HepG2 (cell line): Measurements from ENCODE around the gene COX14. TPM values are rescaled to one million over a fixed set of nuclear protein-coding genes. Genes with fewer than 3 reads are reported as not detected.

Experiments used
- ATAC-seq: fragments of 200-7000 bp; cut with Tn5 transposase; 3 replicates; pipeline ENCODE4 v1.9.1; 2020; ENCODE audit warnings: mild to moderate bottlenecking, moderate library complexity
- BruUV-seq: library from RNA; stranded (reverse); fragments of 400-500 nt; replicated peaks from 2 replicates; lab custom pipeline; 2021; lab: Mats Ljungman, UMichigan
- CTCF ChIA-PET: fragments of 300-600 bp; formaldehyde crosslinking; extraction: SDS; loops from one replicate; lab custom pipeline; 2021; ENCODE audit warnings: low total read pairs, inconsistent platforms, low intra/inter-chr PET ratio; lab: Yijun Ruan, JAX
- POLR2A ChIA-PET: fragments of 350-600 bp; sonication (Branson Sonifier 250); formaldehyde crosslinking; loops from one replicate; lab custom pipeline; 2020; ENCODE audit warnings: antibody characterized with exemption, inconsistent platforms; lab: Yijun Ruan, JAX
- DNase-seq: peaks from one replicate; pipeline ENCODE4 v3.0.0-alpha.2; 2015; ENCODE audit warnings: low spot score
- FAIRE-seq: peaks from 3 replicates; lab custom pipeline; 2011; peaks lifted over from hg19 to GRCh38; lab: Jason Lieb, UNC
- H2AFZ ChIP-seq: one replicate; pipeline ENCODE4 v1.6.1; 2011; ENCODE audit warnings: low read length, inconsistent platforms
- H3K27ac ChIP-seq: fragments of 300-600 bp; 3 replicates; pipeline ENCODE4 v1.8.0; 2011; ENCODE audit warnings: mixed run types, mild to moderate bottlenecking, mixed read lengths, low read length, inconsistent platforms; ENCODE audit not compliant: insufficient read depth; ENCODE audit errors: extremely low read length
- H3K27me3 ChIP-seq, 2 experiments: fragments of 200-600 bp in 1 of 2; 2 replicates in 1 of 2; 3 replicates in 1 of 2; pipeline versions ENCODE4 v1.6.0 to v1.8.0; 2011; ENCODE audit warnings: low read length in 2 of 2, mild to moderate bottlenecking in 2 of 2, moderate library complexity in 2 of 2, inconsistent platforms in 1 of 2; ENCODE audit not compliant: insufficient read depth in 2 of 2, control insufficient read depth in 1 of 2
- H3K36me3 ChIP-seq, 2 experiments: fragments of 200-600 bp in 1 of 2; replicated peaks in 1 of 2; 2 replicates in 1 of 2; 3 replicates in 1 of 2; pipeline versions ENCODE4 v1.5.1 to v1.8.0; 2011; ENCODE audit warnings: low read length in 2 of 2, inconsistent platforms in 1 of 2; ENCODE audit not compliant: insufficient read depth in 2 of 2, control insufficient read depth in 1 of 2
- H3K4me1 ChIP-seq: 2 replicates; pipeline ENCODE4 v1.5.1; 2012; ENCODE audit warnings: low read length, inconsistent platforms; ENCODE audit not compliant: insufficient read depth
- H3K4me2 ChIP-seq: 2 replicates; pipeline ENCODE4 v1.6.0; 2011; ENCODE audit warnings: low read depth, low read length, inconsistent platforms
- H3K4me3 ChIP-seq, 3 experiments: fragments of 200-600 bp in 1 of 3; sonication (generic), shearing (Covaris generic) in 1 of 3; replicated peaks in 1 of 3; 2 replicates each; pipeline ENCODE4 v1.5.1; 2011 to 2016; ENCODE audit warnings: low read length in 3 of 3, inconsistent platforms in 2 of 3, low read depth in 2 of 3, mild to moderate bottlenecking in 2 of 3, control low read depth in 1 of 3, mixed read lengths in 1 of 3; ENCODE audit not compliant: insufficient read depth in 1 of 3
- H3K79me2 ChIP-seq: one replicate; pipeline ENCODE4 v1.6.1; 2011; ENCODE audit warnings: low read length, inconsistent platforms; ENCODE audit not compliant: insufficient read depth
- H3K9ac ChIP-seq: 2 replicates; pipeline ENCODE4 v1.6.0; 2011; ENCODE audit warnings: mild to moderate bottlenecking, low read depth, low read length, inconsistent platforms; ENCODE audit not compliant: insufficient read depth
- H3K9me3 ChIP-seq: 2 replicates; pipeline ENCODE4 v1.5.1; 2012; ENCODE audit warnings: mild to moderate bottlenecking, low read length
- H4K20me1 ChIP-seq: 2 replicates; pipeline ENCODE4 v1.6.0; 2011; ENCODE audit warnings: inconsistent platforms, mild to moderate bottlenecking, low read length, moderate library complexity; ENCODE audit not compliant: insufficient read depth
- ETV6 ChIP-seq: sonication (generic); formaldehyde crosslinking; conservative IDR thresholded peaks from 2 replicates; pipeline ENCODE4 v1.4.0; 2020; ENCODE audit warnings: missing genetic modification reagents
- FOXA1 ChIP-seq, 2 experiments: fragments of 450-650 bp in 1 of 2; sonication (generic) in 1 of 2; formaldehyde crosslinking in 1 of 2; IDR thresholded peaks; 2 replicates each; pipeline versions ENCODE4 v1.4.0 to v1.6.1; 2016 to 2020; ENCODE audit warnings: missing genetic modification reagents in 1 of 2
- GZF1 ChIP-seq: sonication (generic); formaldehyde crosslinking; IDR thresholded peaks from 2 replicates; pipeline ENCODE4 v1.5.1; 2020; ENCODE audit warnings: mild to moderate bottlenecking, missing genetic modification reagents
- HNF4A ChIP-seq: sonication (generic); formaldehyde crosslinking; IDR thresholded peaks from 2 replicates; pipeline ENCODE4 v1.4.0; 2020; ENCODE audit warnings: missing genetic modification reagents
- MLLT10 ChIP-seq: sonication (generic); formaldehyde crosslinking; IDR thresholded peaks from 2 replicates; pipeline ENCODE4 v1.4.0; 2020; ENCODE audit warnings: missing genetic modification reagents
- SETDB1 ChIP-seq: sonication (generic); formaldehyde crosslinking; IDR thresholded peaks from 2 replicates; pipeline ENCODE4 v1.5.1; 2020; ENCODE audit warnings: missing genetic modification reagents, mild to moderate bottlenecking, borderline replicate concordance
- SIN3B ChIP-seq: fragments of 150-350 bp; IDR thresholded peaks from 2 replicates; pipeline ENCODE4 v1.6.1; 2014; ENCODE audit warnings: low read length
- TP53 ChIP-seq: sonication (generic); formaldehyde crosslinking; conservative IDR thresholded peaks from 2 replicates; pipeline ENCODE4 v1.4.0; 2020; ENCODE audit warnings: missing genetic modification reagents
- ZNF709 ChIP-seq: sonication (generic); formaldehyde crosslinking; IDR thresholded peaks from 2 replicates; pipeline ENCODE4 v1.5.0; 2020; ENCODE audit warnings: mild to moderate bottlenecking, missing genetic modification reagents
- WGBS: methylation state at CpG from one replicate; pipeline ENCODE4 v1.1.6; 2017; ENCODE audit warnings: low lambda C conversion rate; 5-methylcytosine and 5-hydroxymethylcytosine counted together
- in situ Hi-C: cut with HindIII; loops from 2 replicates; pipeline ENCODE4 v1.10.0; 2017; ENCODE audit warnings: low pct_unique_long_range_greater_than_20kb; ENCODE audit not compliant: extremely low pct_ligation_motif_present
- intact Hi-C: fragments of 100-400 bp; cut with micrococcal nuclease; formaldehyde crosslinking; loops from one replicate; pipeline ENCODE4 v1.10.0; 2022; ENCODE audit not compliant: unreplicated experiment
- polyA plus RNA-seq, 8 experiments: library from polyadenylated mRNA; depleted of rRNA in 3 of 8; stranded (reverse) in 7 of 8; unstranded in 1 of 8; fragments of >200 nt; fragmentation: Illumina TruSeq in 4 of 8; extraction: Trizol in 4 of 8; gene quantifications; 2 replicates each; pipeline versions ENCODE4 v1.2.1 to v1.2.3, GENCODE V29; 2011 to 2016; ENCODE audit warnings: low read depth in 4 of 8, missing spikeins in 1 of 8, mixed read lengths in 1 of 8; ENCODE audit not compliant: insufficient read depth in 1 of 8
- total RNA-seq, 5 experiments: library from RNA; depleted of rRNA; stranded (reverse); fragments of >200 nt; fragmentation: Illumina TruSeq; extraction: Trizol; gene quantifications; 2 replicates each; pipeline ENCODE4 v1.2.3, GENCODE V29; 2016; ENCODE audit warnings: low read depth in 1 of 5
- TF ChIP-seq, protein P1 (sequence below): sonication (generic); formaldehyde crosslinking; IDR thresholded peaks from 2 replicates; pipeline ENCODE4 v1.4.0; 2020; ENCODE audit warnings: missing genetic modification reagents
- TF ChIP-seq, protein P2 (sequence below): sonication (generic); formaldehyde crosslinking; IDR thresholded peaks from 2 replicates; pipeline ENCODE4 v1.4.0; 2020; ENCODE audit warnings: missing genetic modification reagents
- TF ChIP-seq, protein P3 (sequence below): sonication (generic); formaldehyde crosslinking; IDR thresholded peaks from 2 replicates; pipeline ENCODE4 v1.4.0; 2020; ENCODE audit warnings: mild to moderate bottlenecking, missing genetic modification reagents
- TF ChIP-seq, protein P4 (sequence below), 2 experiments: sonication (generic) in 1 of 2; formaldehyde crosslinking in 1 of 2; IDR thresholded peaks; 2 replicates each; pipeline versions ENCODE4 v1.4.0 to v1.6.1; 2016 to 2020; ENCODE audit warnings: borderline replicate concordance in 1 of 2, low read depth in 1 of 2, mild to moderate bottlenecking in 1 of 2, missing genetic modification reagents in 1 of 2
- TF ChIP-seq, protein P5 (sequence below): sonication (generic); formaldehyde crosslinking; IDR thresholded peaks from 2 replicates; pipeline ENCODE4 v1.9.0; 2022; ENCODE audit warnings: missing genetic modification reagents, mild to moderate bottlenecking, borderline replicate concordance

COX14 gene
- total and polyA plus RNA-seq, 2 of the 13 experiments (the other 11 are each of a cell fraction or from before 2014, with no cell fraction given) = 53.0 to 71.6 TPM

DNA sequence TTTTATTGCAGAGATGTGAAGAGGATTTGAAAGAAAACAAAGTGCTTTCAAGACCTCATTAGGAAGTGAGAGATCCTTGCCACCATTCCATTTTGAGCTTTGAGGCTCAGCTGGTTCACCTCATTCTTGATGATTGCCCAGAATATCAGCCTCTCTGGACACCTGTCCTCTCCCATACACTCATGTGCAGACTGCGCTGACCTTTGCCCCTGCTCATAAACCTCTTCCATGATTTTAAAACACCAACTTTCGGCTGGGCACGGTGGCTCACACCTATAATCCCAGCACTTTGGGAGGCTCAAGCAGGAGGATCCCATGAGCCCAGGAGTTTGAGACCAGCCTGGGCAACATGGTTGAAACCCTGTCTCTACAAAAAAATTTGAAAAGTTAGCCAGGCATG, 8.9 kb downstream of the COX14 start:
- FAIRE-seq = no peak
- intact Hi-C loops (no loop called here), in situ Hi-C loops (no loop called here)
- Histone ChIP-seq H3K36me3 (peaks cover 2 to 28% of the 10 kb centered on the region in 2 experiments; a peak in 3 of 5 replicates), H3K27me3 (no peaks in the 10 kb centered on the region), H3K27ac (no peak overlapping the region), H3K9me3 (no peaks in the 10 kb centered on the region), H2AFZ (no peak overlapping the region), H3K4me2 (no peak overlapping the region), H3K9ac (no peak overlapping the region), H3K4me1 (no peaks in the 10 kb centered on the region), H4K20me1 (no peaks in the 10 kb centered on the region), H3K4me3 (no peak overlapping the region), H3K79me2 (peaks cover 4% of the 10 kb centered on the region)
- WGBS = 93% methylated on average over 3 of the region's 3 CpGs
- no TSS peak for BruUV-seq
- CTCF ChIA-PET = no interaction called here
- no peak for DNase-seq
- POLR2A ChIA-PET = interaction anchor here (0.9 to 1.5 kb wide), 2 partner anchors 9 to 11 kb away, joined by 4 to 6 read pairs; partner anchors contain the start of gene COX14
- ATAC-seq = no peak
- TF ChIP-seq ETV6 (CRISPR knock-in tag) (no peak), TP53 (CRISPR knock-in tag) (no peak), HNF4A (CRISPR knock-in tag) (no peak), SIN3B (no peak), GZF1 (CRISPR knock-in tag) (no peak), ZNF709 (CRISPR knock-in tag) (no peak), FOXA1 (IDR thresholded peaks at IDR 0.05) (no peak), FOXA1 (CRISPR knock-in tag; IDR thresholded peaks at IDR 0.05) (no peak), SETDB1 (CRISPR knock-in tag) (no peak), MLLT10 (CRISPR knock-in tag) (no peak)
- TF ChIP-seq, protein P1, sequence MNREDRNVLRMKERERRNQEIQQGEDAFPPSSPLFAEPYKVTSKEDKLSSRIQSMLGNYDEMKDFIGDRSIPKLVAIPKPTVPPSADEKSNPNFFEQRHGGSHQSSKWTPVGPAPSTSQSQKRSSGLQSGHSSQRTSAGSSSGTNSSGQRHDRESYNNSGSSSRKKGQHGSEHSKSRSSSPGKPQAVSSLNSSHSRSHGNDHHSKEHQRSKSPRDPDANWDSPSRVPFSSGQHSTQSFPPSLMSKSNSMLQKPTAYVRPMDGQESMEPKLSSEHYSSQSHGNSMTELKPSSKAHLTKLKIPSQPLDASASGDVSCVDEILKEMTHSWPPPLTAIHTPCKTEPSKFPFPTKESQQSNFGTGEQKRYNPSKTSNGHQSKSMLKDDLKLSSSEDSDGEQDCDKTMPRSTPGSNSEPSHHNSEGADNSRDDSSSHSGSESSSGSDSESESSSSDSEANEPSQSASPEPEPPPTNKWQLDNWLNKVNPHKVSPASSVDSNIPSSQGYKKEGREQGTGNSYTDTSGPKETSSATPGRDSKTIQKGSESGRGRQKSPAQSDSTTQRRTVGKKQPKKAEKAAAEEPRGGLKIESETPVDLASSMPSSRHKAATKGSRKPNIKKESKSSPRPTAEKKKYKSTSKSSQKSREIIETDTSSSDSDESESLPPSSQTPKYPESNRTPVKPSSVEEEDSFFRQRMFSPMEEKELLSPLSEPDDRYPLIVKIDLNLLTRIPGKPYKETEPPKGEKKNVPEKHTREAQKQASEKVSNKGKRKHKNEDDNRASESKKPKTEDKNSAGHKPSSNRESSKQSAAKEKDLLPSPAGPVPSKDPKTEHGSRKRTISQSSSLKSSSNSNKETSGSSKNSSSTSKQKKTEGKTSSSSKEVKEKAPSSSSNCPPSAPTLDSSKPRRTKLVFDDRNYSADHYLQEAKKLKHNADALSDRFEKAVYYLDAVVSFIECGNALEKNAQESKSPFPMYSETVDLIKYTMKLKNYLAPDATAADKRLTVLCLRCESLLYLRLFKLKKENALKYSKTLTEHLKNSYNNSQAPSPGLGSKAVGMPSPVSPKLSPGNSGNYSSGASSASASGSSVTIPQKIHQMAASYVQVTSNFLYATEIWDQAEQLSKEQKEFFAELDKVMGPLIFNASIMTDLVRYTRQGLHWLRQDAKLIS (CRISPR knock-in tag) = no peak
- TF ChIP-seq, protein P2, sequence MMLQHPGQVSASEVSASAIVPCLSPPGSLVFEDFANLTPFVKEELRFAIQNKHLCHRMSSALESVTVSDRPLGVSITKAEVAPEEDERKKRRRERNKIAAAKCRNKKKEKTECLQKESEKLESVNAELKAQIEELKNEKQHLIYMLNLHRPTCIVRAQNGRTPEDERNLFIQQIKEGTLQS (CRISPR knock-in tag) = no peak
- TF ChIP-seq, protein P3, sequence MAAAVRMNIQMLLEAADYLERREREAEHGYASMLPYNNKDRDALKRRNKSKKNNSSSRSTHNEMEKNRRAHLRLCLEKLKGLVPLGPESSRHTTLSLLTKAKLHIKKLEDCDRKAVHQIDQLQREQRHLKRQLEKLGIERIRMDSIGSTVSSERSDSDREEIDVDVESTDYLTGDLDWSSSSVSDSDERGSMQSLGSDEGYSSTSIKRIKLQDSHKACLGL = no peak
- TF ChIP-seq, protein P4, sequence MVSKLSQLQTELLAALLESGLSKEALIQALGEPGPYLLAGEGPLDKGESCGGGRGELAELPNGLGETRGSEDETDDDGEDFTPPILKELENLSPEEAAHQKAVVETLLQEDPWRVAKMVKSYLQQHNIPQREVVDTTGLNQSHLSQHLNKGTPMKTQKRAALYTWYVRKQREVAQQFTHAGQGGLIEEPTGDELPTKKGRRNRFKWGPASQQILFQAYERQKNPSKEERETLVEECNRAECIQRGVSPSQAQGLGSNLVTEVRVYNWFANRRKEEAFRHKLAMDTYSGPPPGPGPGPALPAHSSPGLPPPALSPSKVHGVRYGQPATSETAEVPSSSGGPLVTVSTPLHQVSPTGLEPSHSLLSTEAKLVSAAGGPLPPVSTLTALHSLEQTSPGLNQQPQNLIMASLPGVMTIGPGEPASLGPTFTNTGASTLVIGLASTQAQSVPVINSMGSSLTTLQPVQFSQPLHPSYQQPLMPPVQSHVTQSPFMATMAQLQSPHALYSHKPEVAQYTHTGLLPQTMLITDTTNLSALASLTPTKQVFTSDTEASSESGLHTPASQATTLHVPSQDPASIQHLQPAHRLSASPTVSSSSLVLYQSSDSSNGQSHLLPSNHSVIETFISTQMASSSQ (IDR thresholded peaks at IDR 0.05; ENCODE audit: low read depth) = no peak
- TF ChIP-seq, protein P4 (CRISPR knock-in tag; IDR thresholded peaks at IDR 0.05; ENCODE audit: borderline replicate concordance) = no peak
- TF ChIP-seq, protein P5, sequence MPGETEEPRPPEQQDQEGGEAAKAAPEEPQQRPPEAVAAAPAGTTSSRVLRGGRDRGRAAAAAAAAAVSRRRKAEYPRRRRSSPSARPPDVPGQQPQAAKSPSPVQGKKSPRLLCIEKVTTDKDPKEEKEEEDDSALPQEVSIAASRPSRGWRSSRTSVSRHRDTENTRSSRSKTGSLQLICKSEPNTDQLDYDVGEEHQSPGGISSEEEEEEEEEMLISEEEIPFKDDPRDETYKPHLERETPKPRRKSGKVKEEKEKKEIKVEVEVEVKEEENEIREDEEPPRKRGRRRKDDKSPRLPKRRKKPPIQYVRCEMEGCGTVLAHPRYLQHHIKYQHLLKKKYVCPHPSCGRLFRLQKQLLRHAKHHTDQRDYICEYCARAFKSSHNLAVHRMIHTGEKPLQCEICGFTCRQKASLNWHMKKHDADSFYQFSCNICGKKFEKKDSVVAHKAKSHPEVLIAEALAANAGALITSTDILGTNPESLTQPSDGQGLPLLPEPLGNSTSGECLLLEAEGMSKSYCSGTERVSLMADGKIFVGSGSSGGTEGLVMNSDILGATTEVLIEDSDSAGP (CRISPR knock-in tag) = no peak
